ENCODE measurements around the gene SPDYE4.

DNA sequence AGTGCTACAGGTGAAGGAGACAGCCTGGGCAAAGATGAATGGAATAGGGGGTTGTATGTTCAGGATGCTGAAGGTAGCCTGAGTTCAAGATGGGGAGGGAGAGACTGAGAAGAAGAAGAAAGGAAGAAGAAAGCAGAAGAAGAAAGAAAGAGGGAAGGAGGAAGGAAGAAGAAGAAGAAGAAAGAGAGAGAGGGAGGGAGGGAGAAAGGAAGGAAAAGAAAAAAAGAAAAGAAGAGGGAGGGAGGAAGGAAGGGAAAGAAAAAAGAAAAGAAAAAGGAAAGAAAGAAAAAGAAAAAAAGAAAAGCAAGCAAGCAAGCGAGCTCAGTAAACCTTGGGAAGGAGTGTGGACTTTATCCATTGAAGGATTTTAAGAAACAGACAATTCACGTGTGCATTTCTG, 21.6 kb downstream of the SPDYE4 start:
- TF ChIP-seq, protein P1, sequence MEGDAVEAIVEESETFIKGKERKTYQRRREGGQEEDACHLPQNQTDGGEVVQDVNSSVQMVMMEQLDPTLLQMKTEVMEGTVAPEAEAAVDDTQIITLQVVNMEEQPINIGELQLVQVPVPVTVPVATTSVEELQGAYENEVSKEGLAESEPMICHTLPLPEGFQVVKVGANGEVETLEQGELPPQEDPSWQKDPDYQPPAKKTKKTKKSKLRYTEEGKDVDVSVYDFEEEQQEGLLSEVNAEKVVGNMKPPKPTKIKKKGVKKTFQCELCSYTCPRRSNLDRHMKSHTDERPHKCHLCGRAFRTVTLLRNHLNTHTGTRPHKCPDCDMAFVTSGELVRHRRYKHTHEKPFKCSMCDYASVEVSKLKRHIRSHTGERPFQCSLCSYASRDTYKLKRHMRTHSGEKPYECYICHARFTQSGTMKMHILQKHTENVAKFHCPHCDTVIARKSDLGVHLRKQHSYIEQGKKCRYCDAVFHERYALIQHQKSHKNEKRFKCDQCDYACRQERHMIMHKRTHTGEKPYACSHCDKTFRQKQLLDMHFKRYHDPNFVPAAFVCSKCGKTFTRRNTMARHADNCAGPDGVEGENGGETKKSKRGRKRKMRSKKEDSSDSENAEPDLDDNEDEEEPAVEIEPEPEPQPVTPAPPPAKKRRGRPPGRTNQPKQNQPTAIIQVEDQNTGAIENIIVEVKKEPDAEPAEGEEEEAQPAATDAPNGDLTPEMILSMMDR (conservative IDR thresholded peaks at IDR 0.05; ENCODE audit: low read depth in 2 of 2) = no peak
- no peak for TF ChIP-seq POLR2AphosphoS5 (IDR thresholded peaks at IDR 0.05; ENCODE audit: low read depth)
- TF ChIP-seq, protein P2, sequence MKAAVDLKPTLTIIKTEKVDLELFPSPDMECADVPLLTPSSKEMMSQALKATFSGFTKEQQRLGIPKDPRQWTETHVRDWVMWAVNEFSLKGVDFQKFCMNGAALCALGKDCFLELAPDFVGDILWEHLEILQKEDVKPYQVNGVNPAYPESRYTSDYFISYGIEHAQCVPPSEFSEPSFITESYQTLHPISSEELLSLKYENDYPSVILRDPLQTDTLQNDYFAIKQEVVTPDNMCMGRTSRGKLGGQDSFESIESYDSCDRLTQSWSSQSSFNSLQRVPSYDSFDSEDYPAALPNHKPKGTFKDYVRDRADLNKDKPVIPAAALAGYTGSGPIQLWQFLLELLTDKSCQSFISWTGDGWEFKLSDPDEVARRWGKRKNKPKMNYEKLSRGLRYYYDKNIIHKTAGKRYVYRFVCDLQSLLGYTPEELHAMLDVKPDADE (IDR thresholded peaks at IDR 0.05) = no peak
- no peak for TF ChIP-seq STAT1 (IDR thresholded peaks at IDR 0.05; ENCODE audit: unreplicated experiment)
- TF ChIP-seq EZH2 (IDR thresholded peaks at IDR 0.05; ENCODE audit: low read depth, unreplicated experiment) = no peak
- TF ChIP-seq, protein P3, sequence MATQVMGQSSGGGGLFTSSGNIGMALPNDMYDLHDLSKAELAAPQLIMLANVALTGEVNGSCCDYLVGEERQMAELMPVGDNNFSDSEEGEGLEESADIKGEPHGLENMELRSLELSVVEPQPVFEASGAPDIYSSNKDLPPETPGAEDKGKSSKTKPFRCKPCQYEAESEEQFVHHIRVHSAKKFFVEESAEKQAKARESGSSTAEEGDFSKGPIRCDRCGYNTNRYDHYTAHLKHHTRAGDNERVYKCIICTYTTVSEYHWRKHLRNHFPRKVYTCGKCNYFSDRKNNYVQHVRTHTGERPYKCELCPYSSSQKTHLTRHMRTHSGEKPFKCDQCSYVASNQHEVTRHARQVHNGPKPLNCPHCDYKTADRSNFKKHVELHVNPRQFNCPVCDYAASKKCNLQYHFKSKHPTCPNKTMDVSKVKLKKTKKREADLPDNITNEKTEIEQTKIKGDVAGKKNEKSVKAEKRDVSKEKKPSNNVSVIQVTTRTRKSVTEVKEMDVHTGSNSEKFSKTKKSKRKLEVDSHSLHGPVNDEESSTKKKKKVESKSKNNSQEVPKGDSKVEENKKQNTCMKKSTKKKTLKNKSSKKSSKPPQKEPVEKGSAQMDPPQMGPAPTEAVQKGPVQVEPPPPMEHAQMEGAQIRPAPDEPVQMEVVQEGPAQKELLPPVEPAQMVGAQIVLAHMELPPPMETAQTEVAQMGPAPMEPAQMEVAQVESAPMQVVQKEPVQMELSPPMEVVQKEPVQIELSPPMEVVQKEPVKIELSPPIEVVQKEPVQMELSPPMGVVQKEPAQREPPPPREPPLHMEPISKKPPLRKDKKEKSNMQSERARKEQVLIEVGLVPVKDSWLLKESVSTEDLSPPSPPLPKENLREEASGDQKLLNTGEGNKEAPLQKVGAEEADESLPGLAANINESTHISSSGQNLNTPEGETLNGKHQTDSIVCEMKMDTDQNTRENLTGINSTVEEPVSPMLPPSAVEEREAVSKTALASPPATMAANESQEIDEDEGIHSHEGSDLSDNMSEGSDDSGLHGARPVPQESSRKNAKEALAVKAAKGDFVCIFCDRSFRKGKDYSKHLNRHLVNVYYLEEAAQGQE (IDR thresholded peaks at IDR 0.05; ENCODE audit: unreplicated experiment) = no peak
- no peak for TF ChIP-seq CREB1 (CRISPR knock-in tag; IDR thresholded peaks at IDR 0.05; ENCODE audit: low read depth)
- no peak for TF ChIP-seq ZNF331 (CRISPR knock-in tag; IDR thresholded peaks at IDR 0.05; ENCODE audit: low read depth)
- TF ChIP-seq EZH2phosphoT487 (IDR thresholded peaks at IDR 0.05; ENCODE audit: unreplicated experiment) = no peak
- TF ChIP-seq JUNB (IDR thresholded peaks at IDR 0.05; ENCODE audit: unreplicated experiment) = no peak
- no peak for TF ChIP-seq NANOG (IDR thresholded peaks at IDR 0.05; ENCODE audit: borderline replicate concordance)
